SU-DHL-6 (cell line): Measurements from ENCODE around the gene MED20.

ENCODE experiments used
- H2AFZ ChIP-seq: fragments of 200-600 bp; sonication (generic); 2 replicates; pipeline ENCODE4 v1.6.1; 2014; ENCODE audit warnings: low read depth, mild to moderate bottlenecking, moderate library complexity, mixed read lengths, antibody characterized with exemption, low read length; ENCODE audit not compliant: severe bottlenecking
- H3F3A ChIP-seq: fragments of 200-600 bp; shearing (Covaris generic); 2 replicates; pipeline ENCODE4 v1.6.0; 2016; ENCODE audit warnings: antibody characterized with exemption, mild to moderate bottlenecking; ENCODE audit not compliant: insufficient read depth
- H3K27ac ChIP-seq: fragments of 200-600 bp; sonication (generic); 2 replicates; pipeline ENCODE4 v1.5.1; 2016; ENCODE audit warnings: low read depth, mild to moderate bottlenecking, low read length, moderate library complexity, mixed read lengths
- H3K27me3 ChIP-seq: fragments of 200-600 bp; sonication (generic), shearing (Covaris generic); 2 replicates; pipeline ENCODE4 v1.6.0; 2014; ENCODE audit warnings: mild to moderate bottlenecking, low read length
- H3K36me3 ChIP-seq: fragments of 200-600 bp; sonication (generic); 2 replicates; pipeline ENCODE4 v1.6.1; 2014; ENCODE audit warnings: mild to moderate bottlenecking, low read length, mixed read lengths
- H3K4me2 ChIP-seq: fragments of 300-600, 200-600 bp; shearing (Covaris generic), sonication (generic); 2 replicates; pipeline ENCODE4 v1.6.0; 2014; ENCODE audit warnings: low read length, low read depth, mild to moderate bottlenecking; ENCODE audit not compliant: poor library complexity, severe bottlenecking
- H3K4me3 ChIP-seq: fragments of 200-600 bp; sonication (generic); 2 replicates; pipeline ENCODE4 v1.5.1; 2014; ENCODE audit warnings: antibody characterized with exemption, low read length, mild to moderate bottlenecking, mixed read lengths; ENCODE audit not compliant: insufficient read depth, poor library complexity, severe bottlenecking
- H3K79me2 ChIP-seq: fragments of 200-600 bp; sonication (generic); 2 replicates; pipeline ENCODE4 v1.6.1; 2014; ENCODE audit warnings: mild to moderate bottlenecking, low read length, moderate library complexity; ENCODE audit not compliant: insufficient read depth
- H3K9ac ChIP-seq: fragments of 200-600 bp; sonication (generic); 2 replicates; pipeline ENCODE4 v1.7.0; 2014; ENCODE audit warnings: mild to moderate bottlenecking, low read length
- H3K9me2 ChIP-seq: fragments of 200-600 bp; sonication (generic); replicated peaks from 2 replicates; pipeline ENCODE4 v1.6.1; 2014; ENCODE audit warnings: low read length; ENCODE audit not compliant: insufficient read depth
- H3K9me3 ChIP-seq: fragments of 200-600 bp; sonication (generic); 2 replicates; pipeline ENCODE4 v1.6.1; 2014; ENCODE audit warnings: low read length, mixed read lengths; ENCODE audit not compliant: insufficient read depth
- H4K20me1 ChIP-seq: fragments of 200-600 bp; sonication (generic); 2 replicates; pipeline ENCODE4 v1.6.1; 2014; ENCODE audit warnings: low read depth, mild to moderate bottlenecking, antibody characterized with exemption, low read length, moderate library complexity, mixed read lengths
- EZH2phosphoT487 ChIP-seq: fragments of 200-600 bp; sonication (generic), shearing (Covaris generic); conservative IDR thresholded peaks from 2 replicates; pipeline ENCODE4 v1.6.1; 2018; ENCODE audit warnings: mild to moderate bottlenecking, antibody characterized with exemption, low read length, moderate library complexity, mixed read lengths
- TF ChIP-seq, protein P1 (sequence below): fragments of 200-600 bp; sonication (generic); IDR thresholded peaks from one replicate; pipeline ENCODE4 v1.5.1; 2017; ENCODE audit warnings: antibody characterized with exemption, mild to moderate bottlenecking, low read length, moderate library complexity; ENCODE audit not compliant: insufficient read depth, poor library complexity, severe bottlenecking

Gene MED20

DNA sequence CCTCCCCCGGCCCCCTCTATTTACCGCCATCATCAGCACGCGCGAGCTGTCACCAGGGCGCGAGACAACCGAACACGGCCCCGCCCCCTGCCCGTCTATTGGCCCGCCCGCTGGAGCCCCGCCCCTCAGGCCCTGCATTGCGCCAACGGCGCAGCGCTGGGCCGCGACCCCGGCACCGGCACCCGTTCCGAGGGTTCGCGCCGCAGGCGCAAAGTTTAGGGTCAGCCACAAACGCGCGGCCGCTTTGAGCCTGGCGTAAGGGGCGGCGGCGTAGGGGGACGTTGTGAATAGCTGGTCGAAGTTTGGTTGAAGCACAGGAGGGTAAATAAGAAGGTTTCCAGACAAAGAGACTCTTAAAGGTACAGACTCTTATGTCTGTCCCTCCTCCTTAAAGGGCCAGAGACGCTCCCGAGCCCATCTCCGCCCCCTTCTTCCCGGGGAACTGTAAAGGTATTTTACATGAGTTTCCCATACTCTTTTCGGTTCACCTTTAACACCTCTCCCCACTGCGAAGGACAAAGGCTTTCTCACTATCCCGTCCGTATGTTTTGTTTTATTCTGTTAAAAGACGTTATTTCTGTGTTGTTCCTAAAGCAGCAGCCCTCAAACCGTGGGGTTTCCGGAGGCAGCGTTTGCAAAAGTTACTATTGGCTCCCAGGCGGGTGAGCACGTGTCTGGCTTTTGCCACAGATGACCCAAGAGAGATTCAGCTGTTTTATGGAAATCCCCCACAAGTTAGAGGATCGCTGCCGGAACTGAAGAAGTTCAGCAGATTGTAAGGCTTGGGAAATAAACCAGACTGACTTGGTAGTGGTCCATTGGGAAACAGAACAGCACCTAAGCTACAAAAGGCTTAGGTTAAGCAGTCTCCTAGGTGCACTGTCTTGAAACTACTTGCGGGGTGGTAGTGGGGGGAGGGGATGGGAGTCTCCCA lies 25.4 kb downstream of the MED20 start, which contains the start of gene USP49:
Gene USP49, minus strand, starts transcription at position 76 of the 934 bp plus-strand sequence. CDS start 88,392 bp downstream, outside the sequence.
- Histone ChIP-seq H3K4me3 (peak within 1 kb of the TSS; percentile 94), H3K9ac (peak within 1 kb of the TSS; percentile 87), H3K36me3 (peaks cover 20% of the 10 kb centered on the region; the same call in 1 of the 2 replicates), H3K9me2 (no peaks in the 10 kb centered on the region), H3K79me2 (peaks cover 41% of the 10 kb centered on the region), H3K27me3 (no peaks in the 10 kb centered on the region), H2AFZ (peak within 1 kb of the TSS; percentile 79), H3K9me3 (no peaks in the 10 kb centered on the region), H4K20me1 (0 out of 2 replicates have a peak, but pooled peaks cover 16% of the 10 kb centered on the region), H3K27ac (peak within 1 kb of the TSS; percentile 86), H3F3A (peaks cover 44% of the 10 kb centered on the region), H3K4me2 (peak within 1 kb of the TSS; percentile 71)
- TF ChIP-seq EZH2phosphoT487: no peak
- TF ChIP-seq, protein P1, sequence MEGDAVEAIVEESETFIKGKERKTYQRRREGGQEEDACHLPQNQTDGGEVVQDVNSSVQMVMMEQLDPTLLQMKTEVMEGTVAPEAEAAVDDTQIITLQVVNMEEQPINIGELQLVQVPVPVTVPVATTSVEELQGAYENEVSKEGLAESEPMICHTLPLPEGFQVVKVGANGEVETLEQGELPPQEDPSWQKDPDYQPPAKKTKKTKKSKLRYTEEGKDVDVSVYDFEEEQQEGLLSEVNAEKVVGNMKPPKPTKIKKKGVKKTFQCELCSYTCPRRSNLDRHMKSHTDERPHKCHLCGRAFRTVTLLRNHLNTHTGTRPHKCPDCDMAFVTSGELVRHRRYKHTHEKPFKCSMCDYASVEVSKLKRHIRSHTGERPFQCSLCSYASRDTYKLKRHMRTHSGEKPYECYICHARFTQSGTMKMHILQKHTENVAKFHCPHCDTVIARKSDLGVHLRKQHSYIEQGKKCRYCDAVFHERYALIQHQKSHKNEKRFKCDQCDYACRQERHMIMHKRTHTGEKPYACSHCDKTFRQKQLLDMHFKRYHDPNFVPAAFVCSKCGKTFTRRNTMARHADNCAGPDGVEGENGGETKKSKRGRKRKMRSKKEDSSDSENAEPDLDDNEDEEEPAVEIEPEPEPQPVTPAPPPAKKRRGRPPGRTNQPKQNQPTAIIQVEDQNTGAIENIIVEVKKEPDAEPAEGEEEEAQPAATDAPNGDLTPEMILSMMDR: no peak

DNA sequence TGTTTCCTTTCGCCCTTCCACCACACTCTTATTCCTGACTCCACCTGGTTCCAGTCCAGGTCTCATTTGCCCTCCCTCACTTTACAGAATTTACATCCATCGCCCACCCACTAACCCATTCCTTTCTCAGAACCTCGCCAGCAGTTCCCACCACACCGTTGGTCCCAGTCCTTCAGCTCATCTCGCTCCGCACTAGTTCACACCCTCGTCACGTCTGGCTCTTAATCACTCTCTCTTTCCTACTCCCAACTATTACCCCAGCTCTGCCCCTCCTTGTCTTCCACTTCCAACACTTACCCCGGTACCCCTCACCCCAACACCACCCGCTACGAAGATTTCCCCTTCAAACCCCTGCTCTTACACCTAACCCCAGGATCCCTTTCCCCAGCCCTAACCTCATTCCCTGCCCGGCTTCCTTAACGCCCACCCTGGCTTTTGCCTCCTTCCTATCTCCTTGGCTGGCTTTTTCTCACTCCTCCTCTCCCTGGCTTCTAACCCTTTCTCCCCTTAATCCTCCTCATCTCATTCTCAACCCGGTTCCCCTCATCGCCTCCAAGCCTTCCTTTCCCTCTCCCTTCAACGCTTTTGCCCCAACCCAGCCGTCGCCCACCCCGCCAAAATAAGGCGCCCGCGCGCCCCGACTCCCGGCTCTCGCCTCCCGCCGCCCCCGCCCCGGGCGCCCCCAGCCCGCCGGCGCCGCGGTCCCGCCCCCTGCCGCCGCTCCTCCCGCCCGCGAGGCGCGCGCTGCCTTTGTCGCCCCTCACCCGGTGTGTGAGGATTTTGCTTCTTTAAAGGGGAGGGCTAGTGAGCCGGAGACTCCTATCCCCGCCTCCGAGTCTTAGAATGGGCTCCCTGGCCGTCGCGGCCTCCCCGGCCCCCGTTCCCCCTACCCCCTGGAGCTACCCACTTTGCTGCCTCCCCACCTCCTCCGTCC lies 26.3 kb downstream of the MED20 start:
- H3K9ac ChIP-seq: peak overlapping the region; percentile 87
- peaks cover 44% of the 10 kb centered on the region for H3F3A ChIP-seq
- H3K79me2 ChIP-seq: peaks cover 42% of the 10 kb centered on the region
- no peaks in the 10 kb centered on the region for H3K27me3 ChIP-seq
- peaks cover 23% of the 10 kb centered on the region for H3K36me3 ChIP-seq
- peak overlapping the region; percentile 94 for H3K4me3 ChIP-seq
- TF ChIP-seq EZH2phosphoT487: no peak
- TF ChIP-seq, protein P1: no peak
- H3K27ac ChIP-seq: peak overlapping the region; percentile 86
- H4K20me1 ChIP-seq: 0 out of 2 replicates have a peak, but pooled peaks cover 16% of the 10 kb centered on the region
- H3K9me3 ChIP-seq: no peaks in the 10 kb centered on the region
- peak overlapping the region; percentile 79 for H2AFZ ChIP-seq
- H3K9me2 ChIP-seq: no peaks in the 10 kb centered on the region
- H3K4me2 ChIP-seq: peak overlapping the region; percentile 71

- H3K27me3 ChIP-seq: no peaks in the 10 kb centered on the region
- H3K79me2 ChIP-seq: peaks cover 50% of the 10 kb centered on the region
- H3K4me2 ChIP-seq: peak overlapping the region; percentile 71
- peak overlapping the region; percentile 6; the same call in 1 of the 2 replicates for H3K27ac ChIP-seq
- peaks cover 22% of the 10 kb centered on the region for H3K36me3 ChIP-seq
- H2AFZ ChIP-seq: no peak overlapping the region
- peak overlapping the region; percentile 94 for H3K4me3 ChIP-seq
- H3K9me2 ChIP-seq: no peaks in the 10 kb centered on the region
- TF ChIP-seq EZH2phosphoT487: no peak
- TF ChIP-seq, protein P1: no peak
- H3F3A ChIP-seq: peaks cover 39% of the 10 kb centered on the region
- 0 out of 2 replicates have a peak, but pooled peaks cover 16% of the 10 kb centered on the region for H4K20me1 ChIP-seq
- H3K9me3 ChIP-seq: no peaks in the 10 kb centered on the region
- H3K9ac ChIP-seq: peak overlapping the region; percentile 87
These were observed 27.9 kb downstream of the MED20 start for GRCh38 chr6:41892921-41893564.
